HepG2 (cell line): ENCODE measurements around the gene AIF1. TPM values are rescaled to one million over a fixed set of nuclear protein-coding genes. Genes with fewer than 3 reads are reported as not detected.
A peak's percentile ranks its signal among the peaks of the same experiment; 100 is the strongest.

ENCODE experiments used
- ARID2 ChIP-seq: sonication (generic); formaldehyde crosslinking; IDR thresholded peaks from 2 replicates; pipeline ENCODE4 v1.8.1; 2022; ENCODE audit warnings: mild to moderate bottlenecking, missing genetic modification reagents, borderline replicate concordance
- DNMT3B ChIP-seq: conservative IDR thresholded peaks from 2 replicates; pipeline ENCODE4 v1.6.1; 2016; ENCODE audit warnings: missing biosample characterization, control low read depth
- DPF2 ChIP-seq: sonication (generic); formaldehyde crosslinking; IDR thresholded peaks from 2 replicates; pipeline ENCODE4 v1.4.0; 2020; ENCODE audit warnings: mild to moderate bottlenecking, low read depth, missing genetic modification reagents, borderline replicate concordance
- ELF3 ChIP-seq: IDR thresholded peaks from 2 replicates; pipeline ENCODE4 v1.6.1; 2016; ENCODE audit warnings: missing genetic modification reagents, missing compliant biosample characterization
- FLYWCH1 ChIP-seq: sonication (generic); formaldehyde crosslinking; IDR thresholded peaks from 2 replicates; pipeline ENCODE4 v1.8.1; 2023; ENCODE audit warnings: mild to moderate bottlenecking, missing genetic modification reagents
- FOXK2 ChIP-seq: fragments of 450-650 bp; IDR thresholded peaks from 2 replicates; pipeline ENCODE4 v1.6.1; 2016
- HES4 ChIP-seq: sonication (generic); formaldehyde crosslinking; IDR thresholded peaks from 2 replicates; pipeline ENCODE4 v1.9.0; 2021; ENCODE audit warnings: mild to moderate bottlenecking, missing genetic modification reagents, borderline replicate concordance
- JUNB ChIP-seq: sonication (generic); formaldehyde crosslinking; IDR thresholded peaks from 2 replicates; pipeline ENCODE4 v1.8.0; 2022; ENCODE audit warnings: missing genetic modification reagents, mild to moderate bottlenecking, borderline replicate concordance
- KAT8 ChIP-seq: IDR thresholded peaks from 2 replicates; pipeline ENCODE4 v1.6.1; 2016; ENCODE audit warnings: missing genetic modification reagents, missing compliant biosample characterization
- MAZ ChIP-seq, 2 experiments: sonication (generic) in 1 of 2; formaldehyde crosslinking in 1 of 2; IDR thresholded peaks; 2 replicates each; pipeline versions ENCODE4 v1.5.0 to v1.6.1; 2012 to 2020; ENCODE audit warnings: low read depth in 2 of 2, mild to moderate bottlenecking in 2 of 2, borderline replicate concordance in 1 of 2, improper control_type of control experiment in 1 of 2, low read length in 1 of 2, missing genetic modification reagents in 1 of 2, moderate library complexity in 1 of 2
- NR2F6 ChIP-seq, 2 experiments: IDR thresholded peaks; 2 replicates each; pipeline ENCODE4 v1.6.1; 2016; ENCODE audit warnings: antibody characterized with exemption in 1 of 2, mild to moderate bottlenecking in 1 of 2
- NRL ChIP-seq: sonication (generic); formaldehyde crosslinking; IDR thresholded peaks from 2 replicates; pipeline ENCODE4 v1.5.0; 2020; ENCODE audit warnings: missing genetic modification reagents, mild to moderate bottlenecking, moderate library complexity, borderline replicate concordance
- POLR2A ChIP-seq, 2 experiments: IDR thresholded peaks; 2 replicates each; pipeline ENCODE4 v1.6.1; 2011; ENCODE audit warnings: low read depth in 2 of 2, low read length in 2 of 2, mild to moderate bottlenecking in 1 of 2, moderate library complexity in 1 of 2; ENCODE audit not compliant: insufficient read depth in 1 of 2
- SATB2 ChIP-seq: sonication (generic); formaldehyde crosslinking; IDR thresholded peaks from 2 replicates; pipeline ENCODE4 v1.5.0; 2020; ENCODE audit warnings: missing genetic modification reagents
- SRY ChIP-seq: sonication (generic); formaldehyde crosslinking; IDR thresholded peaks from 2 replicates; pipeline ENCODE4 v1.8.0; 2022; ENCODE audit warnings: mild to moderate bottlenecking, missing genetic modification reagents
- ZKSCAN1 ChIP-seq: fragments of 150-350 bp; IDR thresholded peaks from 2 replicates; pipeline ENCODE4 v1.6.1; 2014; ENCODE audit warnings: low read length
- ZNF20 ChIP-seq: sonication (generic); formaldehyde crosslinking; IDR thresholded peaks from 2 replicates; pipeline ENCODE4 v1.4.0; 2020; ENCODE audit warnings: mild to moderate bottlenecking, moderate library complexity, missing genetic modification reagents
- ZNF230 ChIP-seq: sonication (generic); formaldehyde crosslinking; IDR thresholded peaks from 2 replicates; pipeline ENCODE4 v1.4.0; 2020; ENCODE audit warnings: mild to moderate bottlenecking, missing genetic modification reagents
- ZNF367 ChIP-seq: sonication (generic); formaldehyde crosslinking; IDR thresholded peaks from 2 replicates; pipeline ENCODE4 v1.4.0; 2020; ENCODE audit warnings: missing genetic modification reagents, borderline replicate concordance
- ZNF432 ChIP-seq: sonication (generic); formaldehyde crosslinking; IDR thresholded peaks from 2 replicates; pipeline ENCODE4 v1.5.0; 2020; ENCODE audit warnings: missing genetic modification reagents, mild to moderate bottlenecking, borderline replicate concordance
- ZNF501 ChIP-seq: sonication (generic); formaldehyde crosslinking; IDR thresholded peaks from 2 replicates; pipeline ENCODE4 v1.5.1; 2020; ENCODE audit warnings: mild to moderate bottlenecking, moderate library complexity, missing genetic modification reagents
- ZNF510 ChIP-seq: sonication (generic); formaldehyde crosslinking; IDR thresholded peaks from 2 replicates; pipeline ENCODE4 v1.4.0; 2020; ENCODE audit warnings: low read depth, mild to moderate bottlenecking, missing genetic modification reagents
- ZNF639 ChIP-seq: conservative IDR thresholded peaks from 2 replicates; pipeline ENCODE4 v1.6.1; 2018; ENCODE audit warnings: missing genetic modification reagents
- ZNF780A ChIP-seq: sonication (generic); formaldehyde crosslinking; IDR thresholded peaks from 2 replicates; pipeline ENCODE4 v1.8.0; 2022; ENCODE audit warnings: mild to moderate bottlenecking, missing genetic modification reagents, moderate library complexity
- polyA plus RNA-seq, 8 experiments: library from polyadenylated mRNA; depleted of rRNA in 3 of 8; stranded (reverse) in 7 of 8; unstranded in 1 of 8; fragments of >200 nt; fragmentation: Illumina TruSeq in 4 of 8; extraction: Trizol in 4 of 8; gene quantifications; 2 replicates each; pipeline versions ENCODE4 v1.2.1 to v1.2.3, GENCODE V29; 2011 to 2016; ENCODE audit warnings: low read depth in 4 of 8, missing spikeins in 1 of 8, mixed read lengths in 1 of 8; ENCODE audit not compliant: insufficient read depth in 1 of 8
- total RNA-seq, 5 experiments: library from RNA; depleted of rRNA; stranded (reverse); fragments of >200 nt; fragmentation: Illumina TruSeq; extraction: Trizol; gene quantifications; 2 replicates each; pipeline ENCODE4 v1.2.3, GENCODE V29; 2016; ENCODE audit warnings: low read depth in 1 of 5
- TF ChIP-seq, protein P1 (sequence below): sonication (generic); formaldehyde crosslinking; IDR thresholded peaks from 2 replicates; pipeline ENCODE4 v1.4.0; 2020; ENCODE audit warnings: missing genetic modification reagents, low read depth, mild to moderate bottlenecking, borderline replicate concordance
- TF ChIP-seq, protein P2 (sequence below): IDR thresholded peaks from 2 replicates; pipeline ENCODE4 v1.6.1; 2012; ENCODE audit warnings: low read depth, low read length, improper control_type of control experiment

The AIF1 gene
- total and polyA plus RNA-seq, 2 of the 13 experiments (the other 11 are each of a cell fraction or from before 2014, with no cell fraction given), result 1.5 TPM; not detected in 1

DNA sequence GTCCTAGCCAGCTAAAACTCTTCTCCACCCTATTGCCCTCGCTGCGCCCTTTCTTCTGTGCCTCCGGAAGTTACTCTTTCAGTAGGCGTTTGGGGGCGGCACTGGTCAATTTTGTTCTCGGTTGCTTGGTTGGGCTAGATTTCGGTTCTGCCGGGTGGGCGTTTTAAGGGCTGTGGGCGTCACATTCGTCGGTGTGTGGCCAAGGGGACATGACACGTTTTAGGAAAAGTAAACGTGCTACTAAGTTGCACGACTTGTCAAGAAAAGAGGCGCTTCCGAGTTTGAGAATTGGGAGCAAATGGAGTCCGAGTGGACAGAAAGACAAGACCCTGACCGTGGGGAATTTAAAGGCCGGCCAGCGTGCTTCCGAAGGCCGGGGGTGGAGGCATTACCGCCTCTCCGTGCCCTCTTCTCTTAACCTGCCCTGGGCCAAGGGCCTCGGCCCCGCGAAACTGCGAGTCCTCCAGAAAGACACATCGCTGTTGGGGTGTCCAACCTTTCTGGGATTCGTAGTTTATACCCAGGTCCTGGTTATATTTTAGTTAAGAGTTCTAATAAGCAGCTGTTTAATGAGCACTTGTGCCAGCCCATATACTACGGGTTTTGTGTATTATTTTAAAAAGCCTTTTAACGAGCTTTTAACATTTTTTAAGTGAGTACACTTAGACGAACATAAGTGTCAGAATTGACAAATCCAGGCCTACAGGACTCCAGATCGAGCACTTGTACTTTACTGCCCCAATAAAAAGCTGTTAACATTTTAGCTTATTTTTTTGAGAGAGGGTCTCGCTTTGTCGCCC, 38.1 kb downstream of the AIF1 start (continued):
- TF ChIP-seq, protein P1, sequence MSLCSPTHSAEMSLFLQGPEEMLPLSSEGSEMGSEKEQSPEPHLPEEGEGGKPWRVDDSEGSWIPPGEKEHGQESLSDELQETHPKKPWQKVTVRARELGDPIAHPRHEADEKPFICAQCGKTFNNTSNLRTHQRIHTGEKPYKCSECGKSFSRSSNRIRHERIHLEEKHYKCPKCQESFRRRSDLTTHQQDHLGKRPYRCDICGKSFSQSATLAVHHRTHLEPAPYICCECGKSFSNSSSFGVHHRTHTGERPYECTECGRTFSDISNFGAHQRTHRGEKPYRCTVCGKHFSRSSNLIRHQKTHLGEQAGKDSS (CRISPR knock-in tag), result 0 out of 2 replicates have a peak, but pooled peaks have one; percentile 65
- TF ChIP-seq ZKSCAN1 (no peak; the same call in 1 of the 2 replicates), FOXK2 (peak; percentile 28; the same call in 1 of the 2 replicates), ZNF639 (CRISPR knock-in tag) (peak; percentile 60; the same call in 1 of the 2 replicates), ZNF20 (CRISPR knock-in tag) (0 out of 2 replicates have a peak, but pooled peaks have one; percentile 25), ZNF510 (CRISPR knock-in tag) (no peak), JUNB (CRISPR knock-in tag) (no peak; the same call in 1 of the 2 replicates), ZNF230 (no peak), FLYWCH1 (CRISPR knock-in tag) (peak; percentile 85; the same call in 1 of the 2 replicates), SRY (CRISPR knock-in tag) (peak; percentile 55; the same call in 1 of the 2 replicates), KAT8 (CRISPR knock-in tag) (peak; percentile 22; the same call in 1 of the 2 replicates), NRL (CRISPR knock-in tag) (no peak; the same call in 1 of the 2 replicates), SATB2 (CRISPR knock-in tag) (no peak), HES4 (CRISPR knock-in tag) (0 out of 2 replicates have a peak, but pooled peaks have one; percentile 40), MAZ (IDR thresholded peaks at IDR 0.05; ENCODE audit: borderline replicate concordance, low read depth, low read length) (no peak; the same call in 1 of the 2 replicates), MAZ (CRISPR knock-in tag; IDR thresholded peaks at IDR 0.05; ENCODE audit: low read depth) (no peak), ARID2 (CRISPR knock-in tag) (no peak), DNMT3B (CRISPR knock-in tag) (no peak; the same call in 1 of the 2 replicates), DPF2 (CRISPR knock-in tag) (no peak), ZNF367 (CRISPR knock-in tag) (no peak), ZNF501 (peak; percentile 57), ZNF432 (CRISPR knock-in tag) (no peak), POLR2A (IDR thresholded peaks at IDR 0.05; ENCODE audit: insufficient read depth in 1 of 2, low read depth in 2 of 2, low read length in 2 of 2) (peak in 1 of 2 experiments; percentile 72; a peak in 1 of 4 replicates), NR2F6 (IDR thresholded peaks at IDR 0.05) (peak; percentile 70), NR2F6 (CRISPR knock-in tag; IDR thresholded peaks at IDR 0.05) (no peak), ELF3 (CRISPR knock-in tag) (0 out of 2 replicates have a peak, but pooled peaks have one; percentile 10), ZNF780A (CRISPR knock-in tag) (no peak)
- TF ChIP-seq, protein P2, sequence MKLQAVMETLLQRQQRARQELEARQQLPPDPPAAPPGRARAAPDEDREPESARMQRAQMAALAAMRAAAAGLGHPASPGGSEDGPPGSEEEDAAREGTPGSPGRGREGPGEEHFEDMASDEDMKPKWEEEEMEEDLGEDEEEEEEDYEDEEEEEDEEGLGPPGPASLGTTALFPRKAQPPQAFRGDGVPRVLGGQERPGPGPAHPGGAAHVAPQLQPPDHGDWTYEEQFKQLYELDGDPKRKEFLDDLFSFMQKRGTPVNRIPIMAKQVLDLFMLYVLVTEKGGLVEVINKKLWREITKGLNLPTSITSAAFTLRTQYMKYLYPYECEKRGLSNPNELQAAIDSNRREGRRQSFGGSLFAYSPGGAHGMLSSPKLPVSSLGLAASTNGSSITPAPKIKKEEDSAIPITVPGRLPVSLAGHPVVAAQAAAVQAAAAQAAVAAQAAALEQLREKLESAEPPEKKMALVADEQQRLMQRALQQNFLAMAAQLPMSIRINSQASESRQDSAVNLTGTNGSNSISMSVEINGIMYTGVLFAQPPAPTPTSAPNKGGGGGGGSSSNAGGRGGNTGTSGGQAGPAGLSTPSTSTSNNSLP, result no peak
